Activated CD4-positive, alpha-beta T cell treated with anti-CD3 and anti-CD28 coated beads, Interleukin-10, Interleukin-2, amounts not matched to agents 100 ng/mL and 50 ng/mL, durations not matched to agents 16 hours and 8 hours (primary cell): Measurements from ENCODE around the gene C5orf24.
"Not testable (repeated sequence)": the region's sequence is repeated elsewhere in the genome, so short reads cannot be mapped to it uniquely, and the experiment has no call there.

Experiments used
- DNase-seq: peaks from one replicate; pipeline ENCODE4 v3.0.0-alpha.2; 2020

Gene C5orf24

GRCh38 chr5:134845852-134846640 lies at the start of gene C5orf24:
Gene C5orf24, plus strand, starts transcription at chr5:134845968. Its CDS starts 8,933 bp downstream, at chr5:134854901.
- peak; percentile 97 for DNase-seq

- no peak for DNase-seq
Observed at GRCh38 chr5:134798468-134798867, 47.3 kb upstream of the C5orf24 start.

- no peak for DNase-seq
Observed at GRCh38 chr5:134803821-134804220, 41.9 kb upstream of the C5orf24 start.

- DNase-seq, result peak; percentile 7
Observed at GRCh38 chr5:134813407-134813806, 32.4 kb upstream of the C5orf24 start.

GRCh38 chr5:134813827-134814226 lies 31.9 kb upstream of the C5orf24 start:
- no peak for DNase-seq

GRCh38 chr5:134817006-134817405 lies 28.8 kb upstream of the C5orf24 start:
- no peak for DNase-seq

GRCh38 chr5:134818776-134819175 lies 27.0 kb upstream of the C5orf24 start:
- no peak for DNase-seq

- DNase-seq, result no peak
Observed at GRCh38 chr5:134819407-134819963, 26.3 kb upstream of the C5orf24 start.

- no peak for DNase-seq
Observed at GRCh38 chr5:134821841-134822240, 23.9 kb upstream of the C5orf24 start.

- no peak for DNase-seq
Observed at GRCh38 chr5:134824681-134825080, 21.1 kb upstream of the C5orf24 start.

DNA sequence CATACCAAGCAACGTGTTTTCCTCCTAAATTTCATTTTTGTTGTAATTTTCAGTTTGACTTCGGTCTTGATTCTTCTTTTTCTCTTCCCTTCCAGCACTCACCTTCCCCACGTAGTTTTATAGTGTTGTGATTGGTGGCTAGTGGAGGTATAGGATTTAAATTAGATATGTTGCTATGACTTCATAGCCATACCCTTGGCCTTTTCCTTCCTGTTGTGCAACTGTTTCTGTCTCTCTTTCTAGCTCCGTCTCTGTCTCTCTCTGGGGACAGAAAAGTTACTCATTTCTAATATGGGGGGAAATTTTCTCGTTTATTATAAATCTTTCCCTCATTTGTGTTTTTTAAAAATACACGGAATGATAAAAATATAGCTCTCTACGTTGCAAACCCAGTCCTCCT lies 20.6 kb upstream of the C5orf24 start:
- DNase-seq, result no peak

- DNase-seq, result no peak
Observed at GRCh38 chr5:134833340-134834032, 12.3 kb upstream of the C5orf24 start.

DNA sequence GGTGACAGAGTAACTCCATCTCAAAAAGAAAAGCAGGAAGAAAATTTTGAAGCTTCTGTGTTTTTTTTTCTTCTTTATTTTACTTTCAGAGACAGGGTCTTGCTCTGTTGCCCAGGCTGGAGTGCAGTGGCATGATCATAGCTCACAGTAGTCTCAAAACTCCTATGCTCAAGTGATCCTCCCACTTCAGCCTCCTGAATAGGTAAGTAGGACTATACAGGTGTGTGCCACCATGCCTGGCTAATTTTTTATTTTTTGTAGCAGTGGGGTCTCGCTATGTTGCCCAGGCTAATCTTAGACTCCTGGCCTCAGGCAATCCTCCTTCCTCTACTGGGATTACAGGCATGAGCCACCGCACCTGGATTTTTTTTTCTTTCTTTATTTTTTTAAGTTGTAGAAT lies 10.1 kb upstream of the C5orf24 start:
- DNase-seq, result no peak

- DNase-seq, result no peak
Observed at GRCh38 chr5:134837530-134838181, 8.1 kb upstream of the C5orf24 start.

- DNase-seq, result not testable (repeated sequence)
Observed at GRCh38 chr5:134838361-134838760, 7.4 kb upstream of the C5orf24 start.

- DNase-seq, result no peak
Observed at GRCh38 chr5:134840811-134841210, 5.0 kb upstream of the C5orf24 start.

GRCh38 chr5:134844252-134844651 lies 1.5 kb upstream of the C5orf24 start:
- DNase-seq, result no peak

- no peak for DNase-seq
Observed at GRCh38 chr5:134845335-134845851, 375 bp upstream of the C5orf24 start.

- peak; percentile 46 for DNase-seq
Observed at GRCh38 chr5:134846641-134846960, 833 bp downstream of the C5orf24 start.

GRCh38 chr5:134849434-134849933 lies 3.7 kb downstream of the C5orf24 start:
- DNase-seq, result not testable (repeated sequence)

DNA sequence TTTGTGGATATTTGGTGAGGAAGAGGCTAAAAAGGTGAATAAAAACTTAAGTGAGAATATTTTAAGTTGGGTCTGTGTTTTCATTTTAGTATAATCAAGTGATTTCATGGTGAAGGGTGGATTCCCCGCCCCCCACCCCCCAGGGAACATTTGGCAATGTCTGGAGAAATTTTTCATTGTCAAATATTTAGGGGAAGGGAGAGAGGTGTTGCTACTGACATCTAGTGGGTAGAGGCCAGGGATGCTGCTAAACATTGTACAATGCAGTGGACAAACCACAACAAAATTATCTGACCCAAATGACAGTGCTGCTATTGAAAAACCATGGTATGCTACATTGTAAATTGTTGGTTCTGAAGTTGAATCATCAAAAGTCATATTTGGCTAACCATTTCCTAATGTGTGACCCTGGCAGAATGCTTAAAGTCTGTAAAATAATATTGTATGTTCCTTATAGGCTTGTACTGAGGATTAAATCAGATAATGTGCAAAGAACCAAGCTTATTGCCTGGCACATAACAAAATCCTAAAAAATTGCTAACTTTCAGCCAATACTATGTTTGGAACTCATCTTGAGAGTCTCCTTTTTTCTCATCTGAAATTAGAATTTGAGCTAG lies 5.6 kb downstream of the C5orf24 start:
- DNase-seq, result peak; percentile 37

GRCh38 chr5:134856465-134856864 lies 10.7 kb downstream of the C5orf24 start:
- not testable (repeated sequence) for DNase-seq

DNA sequence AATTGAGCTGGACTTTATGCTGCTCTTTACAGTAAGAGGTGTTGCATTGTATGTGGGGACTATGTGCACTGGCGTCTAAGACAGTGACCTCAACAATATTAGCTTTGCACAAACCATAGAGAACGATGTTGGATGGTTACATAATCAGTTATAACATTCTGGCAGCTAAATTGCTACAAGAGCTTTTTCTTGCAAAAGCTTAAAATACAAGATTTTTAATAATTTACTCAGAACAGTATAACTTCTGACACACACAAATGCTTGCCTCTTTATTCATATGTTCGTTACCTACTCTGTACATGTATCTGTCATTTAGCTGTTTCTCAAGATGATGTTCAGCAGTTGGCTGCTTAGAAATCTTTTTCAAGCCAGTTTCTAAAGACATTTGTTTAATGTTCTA lies 11.6 kb downstream of the C5orf24 start:
- DNase-seq, result no peak
